Type B pancreatic cell (in vitro differentiated cells): ENCODE results near the gene PEAR1. TPM values are rescaled to one million over a fixed set of nuclear protein-coding genes. Genes with fewer than 3 reads are reported as not detected.

Source experiments
- DNase-seq: peaks from one replicate; pipeline ENCODE4 v3.0.0; 2021; ENCODE audit warnings: mixed read lengths; ENCODE audit not compliant: unreplicated experiment; ENCODE audit errors: extremely low spot score
- H3K27ac Mint-ChIP-seq: 2 replicates; pipeline ENCODE4 v1.8.0; 2021; ENCODE audit warnings: mild to moderate bottlenecking, mixed read lengths
- H3K27me3 Mint-ChIP-seq: 2 replicates; pipeline ENCODE4 v1.8.0; 2021; ENCODE audit warnings: mixed read lengths
- H3K36me3 Mint-ChIP-seq: 2 replicates; pipeline ENCODE4 v1.8.0; 2021; ENCODE audit warnings: mixed read lengths
- H3K4me1 Mint-ChIP-seq: one replicate; pipeline ENCODE4 v1.8.0; 2021; ENCODE audit warnings: mixed read lengths; ENCODE audit not compliant: unreplicated experiment
- H3K4me3 Mint-ChIP-seq: 2 replicates; pipeline ENCODE4 v1.8.0; 2021; ENCODE audit warnings: mild to moderate bottlenecking, mixed read lengths
- H3K9me3 Mint-ChIP-seq: 2 replicates; pipeline ENCODE4 v1.8.0; 2021; ENCODE audit warnings: mixed read lengths
- total RNA-seq: library from RNA; stranded (reverse); gene quantifications from 2 replicates; pipeline ENCODE4 v1.2.1, GENCODE V29; 2021; ENCODE audit warnings: low replicate concordance
- TF ChIP-seq, protein P1 (sequence below): fragments of 200-600 bp; sonication (generic); conservative IDR thresholded peaks from 2 replicates; pipeline ENCODE4 v1.5.0; 2021; ENCODE audit warnings: antibody characterized with exemption, mild to moderate bottlenecking

PEAR1 gene
- total RNA-seq, 1 donor from 2014 or later = 11.7 TPM

DNA sequence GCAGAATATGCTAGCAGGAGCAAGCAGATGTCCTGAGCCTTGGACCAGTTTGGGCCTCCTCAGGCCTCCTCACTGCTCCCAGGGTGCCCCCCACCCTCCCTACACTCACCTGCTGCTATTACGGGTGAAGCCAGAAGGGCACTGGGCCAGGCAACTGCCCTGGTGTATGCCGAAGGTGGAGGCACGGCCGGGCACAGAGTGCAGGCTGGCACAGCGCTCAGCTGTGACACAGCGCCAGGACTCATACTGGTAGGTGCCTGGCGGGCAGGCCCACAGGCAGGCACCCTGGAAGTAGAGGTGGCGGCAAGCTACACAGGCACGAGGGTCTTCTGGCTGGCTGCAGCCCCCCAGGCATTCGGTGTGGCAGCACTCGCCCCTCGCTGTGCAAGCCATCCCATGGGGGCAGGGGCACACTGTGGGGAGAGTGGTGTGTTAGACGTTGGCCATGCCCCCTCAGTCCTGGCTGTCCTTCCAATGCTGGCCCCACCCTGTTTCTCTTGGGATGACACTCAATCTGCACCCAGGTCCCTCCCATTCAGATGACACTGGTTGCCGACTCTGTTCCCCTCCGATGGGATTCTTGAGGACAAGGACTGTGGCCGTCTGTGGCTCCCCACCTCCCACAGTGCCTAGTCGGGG lies 41.6 kb upstream of the PEAR1 start:
- Mint-ChIP-seq H3K4me3 (no peak overlapping the region), H3K9me3 (no peaks in the 10 kb centered on the region), H3K27ac (no peak overlapping the region), H3K36me3 (peaks cover 4% of the 10 kb centered on the region), H3K27me3 (peaks cover 82% of the 10 kb centered on the region), H3K4me1 (peaks cover 29% of the 10 kb centered on the region)
- DNase-seq = no peak
- TF ChIP-seq, protein P1, sequence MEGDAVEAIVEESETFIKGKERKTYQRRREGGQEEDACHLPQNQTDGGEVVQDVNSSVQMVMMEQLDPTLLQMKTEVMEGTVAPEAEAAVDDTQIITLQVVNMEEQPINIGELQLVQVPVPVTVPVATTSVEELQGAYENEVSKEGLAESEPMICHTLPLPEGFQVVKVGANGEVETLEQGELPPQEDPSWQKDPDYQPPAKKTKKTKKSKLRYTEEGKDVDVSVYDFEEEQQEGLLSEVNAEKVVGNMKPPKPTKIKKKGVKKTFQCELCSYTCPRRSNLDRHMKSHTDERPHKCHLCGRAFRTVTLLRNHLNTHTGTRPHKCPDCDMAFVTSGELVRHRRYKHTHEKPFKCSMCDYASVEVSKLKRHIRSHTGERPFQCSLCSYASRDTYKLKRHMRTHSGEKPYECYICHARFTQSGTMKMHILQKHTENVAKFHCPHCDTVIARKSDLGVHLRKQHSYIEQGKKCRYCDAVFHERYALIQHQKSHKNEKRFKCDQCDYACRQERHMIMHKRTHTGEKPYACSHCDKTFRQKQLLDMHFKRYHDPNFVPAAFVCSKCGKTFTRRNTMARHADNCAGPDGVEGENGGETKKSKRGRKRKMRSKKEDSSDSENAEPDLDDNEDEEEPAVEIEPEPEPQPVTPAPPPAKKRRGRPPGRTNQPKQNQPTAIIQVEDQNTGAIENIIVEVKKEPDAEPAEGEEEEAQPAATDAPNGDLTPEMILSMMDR = no peak

DNA sequence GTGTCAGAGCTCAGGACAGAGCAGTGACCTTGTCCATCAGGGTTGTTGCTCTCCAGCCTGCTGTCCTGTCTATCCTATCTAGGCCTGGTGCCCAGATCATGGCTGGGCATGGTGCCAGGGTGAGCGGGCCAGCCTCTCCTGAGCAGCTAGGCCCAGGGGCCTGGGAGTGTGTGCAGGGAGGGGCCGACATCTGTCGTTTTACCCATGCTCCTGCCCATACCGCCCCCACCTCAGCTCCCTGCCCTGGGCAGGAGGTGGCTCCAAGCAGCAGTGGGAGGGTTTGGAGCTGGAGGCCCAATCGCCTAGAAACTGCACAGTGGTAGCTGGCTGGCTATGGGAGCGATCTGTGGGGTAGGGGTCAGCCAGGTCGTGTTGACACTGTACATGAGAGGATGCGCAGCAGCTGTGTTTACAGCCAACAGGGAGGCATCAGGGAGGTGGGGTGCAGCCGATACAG lies 41.1 kb upstream of the PEAR1 start:
- Mint-ChIP-seq H3K4me1 (peaks cover 24% of the 10 kb centered on the region), H3K36me3 (no peaks in the 10 kb centered on the region), H3K27me3 (peaks cover 82% of the 10 kb centered on the region), H3K4me3 (no peak overlapping the region), H3K9me3 (no peaks in the 10 kb centered on the region), H3K27ac (no peak overlapping the region)
- TF ChIP-seq, protein P1 = no peak
- no peak for DNase-seq

DNA sequence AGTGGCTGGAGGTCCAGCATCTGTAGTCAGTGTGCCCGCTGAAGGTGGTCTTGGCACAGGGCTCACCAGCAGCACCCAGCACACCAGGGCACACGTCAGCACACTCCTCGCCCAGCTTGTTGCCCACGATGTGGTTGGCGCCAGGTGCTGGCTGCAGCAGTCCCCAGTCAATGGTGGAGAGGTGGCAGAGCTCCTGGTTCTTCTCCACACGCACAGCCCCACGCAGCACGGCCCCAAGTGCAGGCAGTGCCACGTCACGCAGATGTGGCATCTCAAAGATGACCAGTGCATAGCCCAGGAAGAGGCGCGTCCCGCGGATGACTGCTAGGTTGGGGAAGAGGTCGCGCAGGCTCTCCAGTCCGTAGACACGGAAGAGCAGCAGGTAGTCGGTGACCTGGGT lies 39.8 kb upstream of the PEAR1 start:
- TF ChIP-seq, protein P1 = no peak
- no peak overlapping the region for H3K4me3 Mint-ChIP-seq
- DNase-seq = no peak

DNA sequence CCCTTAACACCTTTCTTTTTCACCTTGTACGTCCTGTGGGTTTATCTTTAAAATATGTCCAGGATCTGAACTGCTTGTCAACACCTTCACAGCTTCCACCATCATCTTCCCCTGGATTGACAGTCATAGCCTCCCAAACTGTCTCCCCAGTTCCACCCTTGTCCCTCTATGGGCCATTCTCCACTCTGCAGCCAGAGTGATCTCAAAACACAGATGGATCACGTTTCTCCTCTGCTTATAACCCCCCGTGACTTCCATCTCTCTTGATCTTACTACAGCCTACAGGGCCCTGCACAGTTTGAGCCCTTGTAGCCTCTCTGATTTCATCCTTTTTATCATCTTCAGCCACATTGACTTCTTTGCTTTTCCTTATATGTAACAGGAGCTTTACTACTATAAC lies 38.9 kb upstream of the PEAR1 start:
- H3K9me3 Mint-ChIP-seq = no peaks in the 10 kb centered on the region
- no peak overlapping the region for H3K27ac Mint-ChIP-seq
- H3K27me3 Mint-ChIP-seq = peaks cover 79% of the 10 kb centered on the region

More for the DNA sequence above, 39.8 kb upstream of the PEAR1 start:
- Mint-ChIP-seq H3K27ac (no peak overlapping the region), H3K9me3 (no peaks in the 10 kb centered on the region), H3K4me1 (peaks cover 28% of the 10 kb centered on the region), H3K27me3 (peaks cover 82% of the 10 kb centered on the region), H3K36me3 (no peaks in the 10 kb centered on the region)

DNA sequence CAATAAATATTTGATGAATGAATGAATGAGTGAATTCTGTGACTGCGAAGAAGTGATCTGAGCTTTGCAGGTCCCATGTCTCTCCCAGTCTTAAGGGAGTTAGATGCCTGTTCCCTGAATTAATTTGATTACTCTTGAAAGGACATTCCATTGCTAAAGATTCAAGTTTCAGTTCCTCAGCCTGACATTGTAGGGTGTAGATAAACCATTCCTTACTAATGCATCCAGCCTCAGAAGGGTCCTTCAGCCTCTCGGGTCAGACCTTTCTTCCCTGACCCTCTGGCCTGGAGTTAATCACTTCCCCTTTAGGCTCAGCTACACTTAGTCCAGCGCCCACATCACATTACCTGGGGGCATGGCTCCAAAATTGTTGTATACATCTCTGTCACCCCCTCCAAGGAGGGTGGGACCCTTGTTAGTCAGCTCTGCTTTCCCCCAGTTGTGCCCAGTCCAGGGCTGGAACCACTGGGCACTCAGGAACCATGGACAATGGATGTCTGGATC lies 37.2 kb upstream of the PEAR1 start:
- DNase-seq = no peak
- Mint-ChIP-seq H3K9me3 (no peaks in the 10 kb centered on the region), H3K27me3 (peaks cover 77% of the 10 kb centered on the region), H3K4me1 (peaks cover 34% of the 10 kb centered on the region), H3K4me3 (no peak overlapping the region), H3K36me3 (no peaks in the 10 kb centered on the region), H3K27ac (no peak overlapping the region)
- TF ChIP-seq, protein P1 = no peak

More for the DNA sequence above, 38.9 kb upstream of the PEAR1 start:
- Mint-ChIP-seq H3K4me1 (peaks cover 29% of the 10 kb centered on the region), H3K4me3 (peak overlapping the region; percentile 20), H3K36me3 (no peaks in the 10 kb centered on the region)
- TF ChIP-seq, protein P1 = peak; percentile 38
- no peak for DNase-seq
